ENCODE results near the gene CREBL2. TPM values are rescaled to one million over a fixed set of nuclear protein-coding genes. Genes with fewer than 3 reads are reported as not detected.

The CREBL2 gene
- total RNA-seq, 1 experiment from 2014 or later, result 18.3 TPM

GRCh38 chr12:12583510-12584178, 28.0 kb upstream of the CREBL2 start:
- H2AK5ac ChIP-seq (ENCODE audit: insufficient read length, low read length), result no peak overlapping the region
- H2BK20ac ChIP-seq (ENCODE audit: low read depth, low read length, poor library complexity, severe bottlenecking), result no peak overlapping the region
- TF ChIP-seq, protein P1, sequence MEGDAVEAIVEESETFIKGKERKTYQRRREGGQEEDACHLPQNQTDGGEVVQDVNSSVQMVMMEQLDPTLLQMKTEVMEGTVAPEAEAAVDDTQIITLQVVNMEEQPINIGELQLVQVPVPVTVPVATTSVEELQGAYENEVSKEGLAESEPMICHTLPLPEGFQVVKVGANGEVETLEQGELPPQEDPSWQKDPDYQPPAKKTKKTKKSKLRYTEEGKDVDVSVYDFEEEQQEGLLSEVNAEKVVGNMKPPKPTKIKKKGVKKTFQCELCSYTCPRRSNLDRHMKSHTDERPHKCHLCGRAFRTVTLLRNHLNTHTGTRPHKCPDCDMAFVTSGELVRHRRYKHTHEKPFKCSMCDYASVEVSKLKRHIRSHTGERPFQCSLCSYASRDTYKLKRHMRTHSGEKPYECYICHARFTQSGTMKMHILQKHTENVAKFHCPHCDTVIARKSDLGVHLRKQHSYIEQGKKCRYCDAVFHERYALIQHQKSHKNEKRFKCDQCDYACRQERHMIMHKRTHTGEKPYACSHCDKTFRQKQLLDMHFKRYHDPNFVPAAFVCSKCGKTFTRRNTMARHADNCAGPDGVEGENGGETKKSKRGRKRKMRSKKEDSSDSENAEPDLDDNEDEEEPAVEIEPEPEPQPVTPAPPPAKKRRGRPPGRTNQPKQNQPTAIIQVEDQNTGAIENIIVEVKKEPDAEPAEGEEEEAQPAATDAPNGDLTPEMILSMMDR (conservative IDR thresholded peaks at IDR 0.05), result no peak
- H3K14ac ChIP-seq (ENCODE audit: insufficient read depth, low read length), result no peak overlapping the region
- H4K20me1 ChIP-seq (ENCODE audit: control insufficient read depth, insufficient read depth, insufficient read length), result no peaks in the 10 kb centered on the region
- no peak overlapping the region for H2BK12ac ChIP-seq (ENCODE audit: insufficient read length, low read depth, low read length)
- H3K27ac ChIP-seq (ENCODE audit: insufficient read length, low read depth, low read length), result no peak overlapping the region
- no peak overlapping the region for H3K56ac ChIP-seq (ENCODE audit: insufficient read length, low read depth, low read length)
- H3K23me2 ChIP-seq (ENCODE audit: insufficient read length, low read depth, low read length, poor library complexity, severe bottlenecking), result no peaks in the 10 kb centered on the region
- H3K4me1 ChIP-seq (ENCODE audit: insufficient read depth, low read length), result no peaks in the 10 kb centered on the region
- H3K4me3 Mint-ChIP-seq, result no peak overlapping the region
- no peak overlapping the region for H3K18ac ChIP-seq (ENCODE audit: insufficient read length, low read depth, low read length)
- no peak overlapping the region for H2BK15ac ChIP-seq (ENCODE audit: low read depth, low read length)
- H3K79me2 ChIP-seq (ENCODE audit: insufficient read depth, low read length), result no peaks in the 10 kb centered on the region
- DNase-seq, result no peak
- no peaks in the 10 kb centered on the region for H3K9me3 ChIP-seq (ENCODE audit: control insufficient read depth, low read depth, low read length)
- no peak overlapping the region for H3K27ac Mint-ChIP-seq
- H2BK120ac ChIP-seq (ENCODE audit: low read depth, low read length, poor library complexity, severe bottlenecking), result no peak overlapping the region
- no peak overlapping the region for H3K9ac ChIP-seq (ENCODE audit: extremely low read depth, insufficient read length, low read length)
- no peak overlapping the region for H3T11ph ChIP-seq (ENCODE audit: low read length)
- no peaks in the 10 kb centered on the region for H3K79me1 ChIP-seq (ENCODE audit: insufficient read depth, low read depth, low read length, poor library complexity, severe bottlenecking)
- H3K27me3 Mint-ChIP-seq (ENCODE audit: low read depth), result no peaks in the 10 kb centered on the region
- H3K23ac ChIP-seq (ENCODE audit: insufficient read length, low read depth, low read length), result no peak overlapping the region
- no peak overlapping the region for H4K8ac ChIP-seq (replicated peaks; ENCODE audit: insufficient read length, low read depth, low read length)
- H3K4me2 ChIP-seq (ENCODE audit: insufficient read depth, insufficient read length, low read length), result no peak overlapping the region
- no peak overlapping the region for H2AFZ ChIP-seq (ENCODE audit: low read length)
- H3K36me3 Mint-ChIP-seq (ENCODE audit: insufficient read depth in 1 of 3, low read depth in 3 of 3), result no peaks in the 10 kb centered on the region
- H2BK5ac ChIP-seq (ENCODE audit: insufficient read length, low read length), result no peak overlapping the region
- H4K5ac ChIP-seq (ENCODE audit: insufficient read length, low read depth, low read length), result no peak overlapping the region
- peaks cover 0 to 3% of the 10 kb centered on the region in 2 experiments; a peak in 2 of 5 replicates for H3K9me3 Mint-ChIP-seq
- H3K4me1 Mint-ChIP-seq, result peaks cover 4 to 8% of the 10 kb centered on the region in 2 experiments; a peak in 2 of 4 replicates
- no peak overlapping the region for H4K91ac ChIP-seq (ENCODE audit: insufficient read length, low read depth, low read length)
- H3K4ac ChIP-seq (ENCODE audit: low read depth, low read length), result no peak overlapping the region
- no CpG with 5 or more reads among the region's 5 CpGs for WGBS (ENCODE audit: extremely low coverage, insufficient read length, low lambda C conversion rate)
- no peaks in the 10 kb centered on the region for H3K27me3 ChIP-seq (ENCODE audit: insufficient read depth, low read length)
